Ovary (tissue), 3 donors: Measurements from ENCODE around the gene RIPOR2.

Experiments
- POLR2A ChIP-seq: fragments of 450-650 bp; IDR thresholded peaks from one replicate; pipeline ENCODE4 v1.6.1; 2017; ENCODE audit warnings: antibody characterized with exemption, mild to moderate bottlenecking, moderate library complexity
- TF ChIP-seq, protein P1 (sequence below), 3 donors: fragments of 450-650 bp in 2 of 3; fragments of 200-600 bp in 1 of 3; IDR thresholded peaks; one replicate each; pipeline versions ENCODE4 v1.5.1 to v1.8.0; 2016 to 2022; ENCODE audit warnings: antibody characterized with exemption in 3 of 3, mild to moderate bottlenecking in 1 of 3
- donor health status: DM: no; HTN: no; CAD: no.

DNA sequence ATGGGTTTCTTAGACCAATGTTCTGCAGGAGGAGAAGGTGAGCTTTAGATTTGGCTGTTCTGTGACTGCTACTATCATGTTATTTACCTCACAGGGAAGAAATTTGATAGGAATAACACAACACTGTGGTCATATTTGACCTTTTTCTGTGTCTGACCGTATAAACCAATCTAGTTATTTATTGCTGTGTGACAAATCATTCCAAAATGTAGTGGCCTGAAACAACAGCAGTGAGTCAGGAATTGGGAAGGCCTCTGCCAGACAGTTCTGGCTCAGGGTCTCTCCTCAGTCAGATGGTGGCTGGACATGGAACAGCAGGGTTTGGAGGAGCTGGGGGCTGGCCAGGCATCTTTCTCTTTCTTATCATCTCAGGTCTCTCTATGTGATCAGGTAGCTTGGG lies 33.0 kb downstream of the RIPOR2 start:
- TF ChIP-seq, protein P1, sequence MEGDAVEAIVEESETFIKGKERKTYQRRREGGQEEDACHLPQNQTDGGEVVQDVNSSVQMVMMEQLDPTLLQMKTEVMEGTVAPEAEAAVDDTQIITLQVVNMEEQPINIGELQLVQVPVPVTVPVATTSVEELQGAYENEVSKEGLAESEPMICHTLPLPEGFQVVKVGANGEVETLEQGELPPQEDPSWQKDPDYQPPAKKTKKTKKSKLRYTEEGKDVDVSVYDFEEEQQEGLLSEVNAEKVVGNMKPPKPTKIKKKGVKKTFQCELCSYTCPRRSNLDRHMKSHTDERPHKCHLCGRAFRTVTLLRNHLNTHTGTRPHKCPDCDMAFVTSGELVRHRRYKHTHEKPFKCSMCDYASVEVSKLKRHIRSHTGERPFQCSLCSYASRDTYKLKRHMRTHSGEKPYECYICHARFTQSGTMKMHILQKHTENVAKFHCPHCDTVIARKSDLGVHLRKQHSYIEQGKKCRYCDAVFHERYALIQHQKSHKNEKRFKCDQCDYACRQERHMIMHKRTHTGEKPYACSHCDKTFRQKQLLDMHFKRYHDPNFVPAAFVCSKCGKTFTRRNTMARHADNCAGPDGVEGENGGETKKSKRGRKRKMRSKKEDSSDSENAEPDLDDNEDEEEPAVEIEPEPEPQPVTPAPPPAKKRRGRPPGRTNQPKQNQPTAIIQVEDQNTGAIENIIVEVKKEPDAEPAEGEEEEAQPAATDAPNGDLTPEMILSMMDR (IDR thresholded peaks at IDR 0.05): no peak
- TF ChIP-seq POLR2A: no peak
